HepG2 (cell line): ENCODE results near the gene CYSRT1. TPM values are rescaled to one million over a fixed set of nuclear protein-coding genes. Genes with fewer than 3 reads are reported as not detected.

Source experiments
- CREM ChIP-seq, 2 experiments: sonication (generic) in 1 of 2; formaldehyde crosslinking in 1 of 2; IDR thresholded peaks; 2 replicates each; pipeline versions ENCODE4 v1.4.0 to v1.6.1; 2016 to 2020; ENCODE audit warnings: antibody characterized with exemption in 1 of 2, mild to moderate bottlenecking in 1 of 2, missing genetic modification reagents in 1 of 2
- GABPB1 ChIP-seq: IDR thresholded peaks from 2 replicates; pipeline ENCODE4 v1.6.1; 2016; ENCODE audit warnings: mild to moderate bottlenecking, missing genetic modification reagents, moderate library complexity, missing compliant biosample characterization
- HDAC1 ChIP-seq: sonication (generic); formaldehyde crosslinking; IDR thresholded peaks from 2 replicates; pipeline ENCODE4 v1.5.1; 2020; ENCODE audit warnings: mild to moderate bottlenecking, missing genetic modification reagents
- HMGA1 ChIP-seq: sonication (generic); formaldehyde crosslinking; conservative IDR thresholded peaks from 2 replicates; pipeline ENCODE4 v1.4.0; 2020; ENCODE audit warnings: missing genetic modification reagents
- HNRNPLL ChIP-seq: fragments of 200-400 bp; formaldehyde crosslinking; IDR thresholded peaks from 2 replicates; pipeline ENCODE4 v1.6.1; 2017; ENCODE audit warnings: mild to moderate bottlenecking, low read depth, low read length; ENCODE audit not compliant: poor library complexity, severe bottlenecking
- KDM2A ChIP-seq: sonication (generic); formaldehyde crosslinking; IDR thresholded peaks from 2 replicates; pipeline ENCODE4 v1.4.0; 2020; ENCODE audit warnings: low read depth, missing genetic modification reagents, borderline replicate concordance
- MXI1 ChIP-seq: IDR thresholded peaks from 3 replicates; pipeline ENCODE4 v1.6.1; 2012; ENCODE audit warnings: low read depth, low read length, inconsistent platforms, borderline replicate concordance
- SPEN ChIP-seq: sonication (generic); formaldehyde crosslinking; IDR thresholded peaks from 2 replicates; pipeline ENCODE4 v1.5.1; 2020; ENCODE audit warnings: low read depth, mild to moderate bottlenecking, missing genetic modification reagents
- polyA plus RNA-seq, 8 experiments: library from polyadenylated mRNA; depleted of rRNA in 3 of 8; stranded (reverse) in 7 of 8; unstranded in 1 of 8; fragments of >200 nt; fragmentation: Illumina TruSeq in 4 of 8; extraction: Trizol in 4 of 8; gene quantifications; 2 replicates each; pipeline versions ENCODE4 v1.2.1 to v1.2.3, GENCODE V29; 2011 to 2016; ENCODE audit warnings: low read depth in 4 of 8, missing spikeins in 1 of 8, mixed read lengths in 1 of 8; ENCODE audit not compliant: insufficient read depth in 1 of 8
- total RNA-seq, 5 experiments: library from RNA; depleted of rRNA; stranded (reverse); fragments of >200 nt; fragmentation: Illumina TruSeq; extraction: Trizol; gene quantifications; 2 replicates each; pipeline ENCODE4 v1.2.3, GENCODE V29; 2016; ENCODE audit warnings: low read depth in 1 of 5
- TF ChIP-seq, protein P1 (sequence below): sonication (generic); formaldehyde crosslinking; conservative IDR thresholded peaks from 2 replicates; pipeline ENCODE4 v1.8.0; 2022; ENCODE audit warnings: missing genetic modification reagents
- TF ChIP-seq, protein P2 (sequence below): sonication (generic); formaldehyde crosslinking; IDR thresholded peaks from 2 replicates; pipeline ENCODE4 v1.8.1; 2023; ENCODE audit warnings: mild to moderate bottlenecking, inconsistent platforms, moderate library complexity, missing genetic modification reagents, borderline replicate concordance
- TF ChIP-seq, protein P3 (sequence below): sonication (generic); formaldehyde crosslinking; IDR thresholded peaks from 2 replicates; pipeline ENCODE4 v1.5.1; 2020; ENCODE audit warnings: mild to moderate bottlenecking, missing genetic modification reagents, moderate library complexity
- TF ChIP-seq, protein P4 (sequence below): IDR thresholded peaks from 2 replicates; pipeline ENCODE4 v1.6.1; 2012; ENCODE audit warnings: inconsistent platforms
- TF ChIP-seq, protein P5 (sequence below): sonication (generic); formaldehyde crosslinking; IDR thresholded peaks from 2 replicates; pipeline ENCODE4 v1.4.0; 2020; ENCODE audit warnings: missing genetic modification reagents

The CYSRT1 gene
- total and polyA plus RNA-seq, 2 of the 13 experiments (the other 11 are each of a cell fraction or from before 2014, with no cell fraction given), result 1.5 to 2.1 TPM

DNA sequence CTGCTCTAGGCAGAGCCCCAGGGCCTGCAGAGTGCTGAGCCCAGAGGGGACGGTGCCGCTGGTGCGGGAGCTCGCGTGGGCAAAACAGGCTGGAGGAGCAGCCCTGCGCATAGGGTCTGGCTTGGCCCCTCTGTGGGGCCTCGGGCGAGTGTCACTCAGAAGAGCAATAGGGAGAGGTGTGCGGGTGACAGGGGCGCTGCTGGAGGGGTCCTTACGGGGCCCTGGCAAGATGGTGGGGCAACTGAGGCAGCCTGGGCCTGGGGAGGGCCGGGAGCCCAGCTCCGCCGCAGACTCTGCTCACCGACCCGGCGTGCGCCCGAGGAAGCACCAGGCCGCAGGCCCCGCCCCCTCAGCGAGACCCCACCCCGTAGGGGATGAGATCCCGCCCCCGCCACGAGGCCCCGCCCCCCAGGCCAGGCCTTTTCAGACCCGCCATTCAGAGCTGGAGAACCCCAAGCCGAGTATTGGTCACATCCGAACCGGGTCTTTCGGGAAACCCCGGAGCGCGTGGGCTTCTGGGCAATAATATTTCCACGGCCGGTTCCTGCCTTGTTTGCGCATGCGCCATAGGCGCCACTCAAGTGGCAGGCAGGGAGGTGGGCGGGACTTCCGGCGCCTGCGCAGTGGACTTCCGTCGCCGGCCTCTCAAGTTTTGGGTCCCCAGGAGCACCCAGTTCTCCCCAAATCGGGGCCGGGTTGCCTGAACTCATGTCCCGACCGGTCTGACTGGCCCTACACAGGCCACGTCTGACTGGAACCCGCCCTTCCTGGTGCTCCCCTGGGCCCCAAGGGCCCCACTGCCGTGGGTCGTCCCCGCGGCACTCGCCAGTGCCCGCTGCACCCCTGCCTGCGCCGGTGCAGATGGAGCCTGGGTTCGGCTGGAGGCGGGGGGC lies 1.6 kb upstream of the CYSRT1 start (continued):
- TF ChIP-seq, protein P1, sequence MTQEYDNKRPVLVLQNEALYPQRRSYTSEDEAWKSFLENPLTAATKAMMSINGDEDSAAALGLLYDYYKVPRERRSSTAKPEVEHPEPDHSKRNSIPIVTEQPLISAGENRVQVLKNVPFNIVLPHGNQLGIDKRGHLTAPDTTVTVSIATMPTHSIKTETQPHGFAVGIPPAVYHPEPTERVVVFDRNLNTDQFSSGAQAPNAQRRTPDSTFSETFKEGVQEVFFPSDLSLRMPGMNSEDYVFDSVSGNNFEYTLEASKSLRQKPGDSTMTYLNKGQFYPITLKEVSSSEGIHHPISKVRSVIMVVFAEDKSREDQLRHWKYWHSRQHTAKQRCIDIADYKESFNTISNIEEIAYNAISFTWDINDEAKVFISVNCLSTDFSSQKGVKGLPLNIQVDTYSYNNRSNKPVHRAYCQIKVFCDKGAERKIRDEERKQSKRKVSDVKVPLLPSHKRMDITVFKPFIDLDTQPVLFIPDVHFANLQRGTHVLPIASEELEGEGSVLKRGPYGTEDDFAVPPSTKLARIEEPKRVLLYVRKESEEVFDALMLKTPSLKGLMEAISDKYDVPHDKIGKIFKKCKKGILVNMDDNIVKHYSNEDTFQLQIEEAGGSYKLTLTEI (CRISPR knock-in tag), result no peak
- TF ChIP-seq KDM2A (CRISPR knock-in tag) (peak; percentile 81), SPEN (CRISPR knock-in tag) (peak; percentile 37; the same call in 1 of the 2 replicates), GABPB1 (CRISPR knock-in tag) (peak; percentile 92), HMGA1 (no peak), CREM (IDR thresholded peaks at IDR 0.05) (peak; percentile 24; the same call in 1 of the 2 replicates), CREM (CRISPR knock-in tag; IDR thresholded peaks at IDR 0.05) (no peak), HDAC1 (peak; percentile 57), MXI1 (peak; percentile 78; the same call in 2 of the 3 replicates), HNRNPLL (peak; percentile 66)
- TF ChIP-seq, protein P2, sequence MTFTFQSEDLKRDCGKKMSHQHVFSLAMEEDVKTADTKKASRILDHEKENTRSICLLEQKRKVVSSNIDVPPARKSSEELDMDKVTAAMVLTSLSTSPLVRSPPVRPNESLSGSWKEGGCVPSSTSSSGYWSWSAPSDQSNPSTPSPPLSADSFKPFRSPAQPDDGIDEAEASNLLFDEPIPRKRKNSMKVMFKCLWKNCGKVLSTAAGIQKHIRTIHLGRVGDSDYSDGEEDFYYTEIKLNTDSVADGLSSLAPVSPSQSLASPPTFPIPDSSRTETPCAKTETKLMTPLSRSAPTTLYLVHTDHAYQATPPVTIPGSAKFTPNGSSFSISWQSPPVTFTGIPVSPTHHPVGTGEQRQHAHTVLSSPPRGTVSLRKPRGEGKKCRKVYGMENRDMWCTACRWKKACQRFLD, result no peak
- TF ChIP-seq, protein P3, sequence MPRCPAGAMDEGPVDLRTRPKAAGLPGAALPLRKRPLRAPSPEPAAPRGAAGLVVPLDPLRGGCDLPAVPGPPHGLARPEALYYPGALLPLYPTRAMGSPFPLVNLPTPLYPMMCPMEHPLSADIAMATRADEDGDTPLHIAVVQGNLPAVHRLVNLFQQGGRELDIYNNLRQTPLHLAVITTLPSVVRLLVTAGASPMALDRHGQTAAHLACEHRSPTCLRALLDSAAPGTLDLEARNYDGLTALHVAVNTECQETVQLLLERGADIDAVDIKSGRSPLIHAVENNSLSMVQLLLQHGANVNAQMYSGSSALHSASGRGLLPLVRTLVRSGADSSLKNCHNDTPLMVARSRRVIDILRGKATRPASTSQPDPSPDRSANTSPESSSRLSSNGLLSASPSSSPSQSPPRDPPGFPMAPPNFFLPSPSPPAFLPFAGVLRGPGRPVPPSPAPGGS, result no peak; the same call in 1 of the 2 replicates
- TF ChIP-seq, protein P4, sequence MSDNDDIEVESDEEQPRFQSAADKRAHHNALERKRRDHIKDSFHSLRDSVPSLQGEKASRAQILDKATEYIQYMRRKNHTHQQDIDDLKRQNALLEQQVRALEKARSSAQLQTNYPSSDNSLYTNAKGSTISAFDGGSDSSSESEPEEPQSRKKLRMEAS, result no peak
- TF ChIP-seq, protein P5, sequence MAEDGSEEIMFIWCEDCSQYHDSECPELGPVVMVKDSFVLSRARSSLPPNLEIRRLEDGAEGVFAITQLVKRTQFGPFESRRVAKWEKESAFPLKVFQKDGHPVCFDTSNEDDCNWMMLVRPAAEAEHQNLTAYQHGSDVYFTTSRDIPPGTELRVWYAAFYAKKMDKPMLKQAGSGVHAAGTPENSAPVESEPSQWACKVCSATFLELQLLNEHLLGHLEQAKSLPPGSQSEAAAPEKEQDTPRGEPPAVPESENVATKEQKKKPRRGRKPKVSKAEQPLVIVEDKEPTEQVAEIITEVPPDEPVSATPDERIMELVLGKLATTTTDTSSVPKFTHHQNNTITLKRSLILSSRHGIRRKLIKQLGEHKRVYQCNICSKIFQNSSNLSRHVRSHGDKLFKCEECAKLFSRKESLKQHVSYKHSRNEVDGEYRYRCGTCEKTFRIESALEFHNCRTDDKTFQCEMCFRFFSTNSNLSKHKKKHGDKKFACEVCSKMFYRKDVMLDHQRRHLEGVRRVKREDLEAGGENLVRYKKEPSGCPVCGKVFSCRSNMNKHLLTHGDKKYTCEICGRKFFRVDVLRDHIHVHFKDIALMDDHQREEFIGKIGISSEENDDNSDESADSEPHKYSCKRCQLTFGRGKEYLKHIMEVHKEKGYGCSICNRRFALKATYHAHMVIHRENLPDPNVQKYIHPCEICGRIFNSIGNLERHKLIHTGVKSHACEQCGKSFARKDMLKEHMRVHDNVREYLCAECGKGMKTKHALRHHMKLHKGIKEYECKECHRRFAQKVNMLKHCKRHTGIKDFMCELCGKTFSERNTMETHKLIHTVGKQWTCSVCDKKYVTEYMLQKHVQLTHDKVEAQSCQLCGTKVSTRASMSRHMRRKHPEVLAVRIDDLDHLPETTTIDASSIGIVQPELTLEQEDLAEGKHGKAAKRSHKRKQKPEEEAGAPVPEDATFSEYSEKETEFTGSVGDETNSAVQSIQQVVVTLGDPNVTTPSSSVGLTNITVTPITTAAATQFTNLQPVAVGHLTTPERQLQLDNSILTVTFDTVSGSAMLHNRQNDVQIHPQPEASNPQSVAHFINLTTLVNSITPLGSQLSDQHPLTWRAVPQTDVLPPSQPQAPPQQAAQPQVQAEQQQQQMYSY (CRISPR knock-in tag), result peak; percentile 98
- TF ChIP-seq, all 625 proteins: peak for 126
